ENCODE data around the gene TRAF5.
"Not testable (repeated sequence)": the region's sequence is repeated elsewhere in the genome, so short reads cannot be mapped to it uniquely, and the experiment has no call there.

The TRAF5 gene

DNA sequence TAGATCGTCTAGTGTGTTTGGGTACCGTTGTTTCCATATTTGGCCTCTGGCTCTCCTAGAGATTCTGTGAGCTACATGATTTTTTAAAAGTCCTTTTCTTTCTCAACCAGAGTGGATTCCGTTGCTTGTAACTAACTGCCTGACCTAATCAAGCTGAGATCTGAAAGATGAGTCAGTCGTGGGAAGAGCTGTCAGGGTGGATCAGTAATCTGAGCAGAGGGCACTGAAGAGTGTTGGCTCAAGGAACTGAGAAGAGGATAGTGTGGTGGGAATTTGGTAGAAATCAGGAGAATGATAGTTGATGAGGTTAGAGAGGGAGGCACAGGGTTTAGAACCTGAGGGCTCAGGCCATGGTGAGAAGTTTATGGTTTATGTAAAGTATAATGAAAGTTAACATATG, 52.2 kb downstream of the TRAF5 start:
- DNase-seq (ENCODE audit: low read depth) = peak; percentile 76

DNA sequence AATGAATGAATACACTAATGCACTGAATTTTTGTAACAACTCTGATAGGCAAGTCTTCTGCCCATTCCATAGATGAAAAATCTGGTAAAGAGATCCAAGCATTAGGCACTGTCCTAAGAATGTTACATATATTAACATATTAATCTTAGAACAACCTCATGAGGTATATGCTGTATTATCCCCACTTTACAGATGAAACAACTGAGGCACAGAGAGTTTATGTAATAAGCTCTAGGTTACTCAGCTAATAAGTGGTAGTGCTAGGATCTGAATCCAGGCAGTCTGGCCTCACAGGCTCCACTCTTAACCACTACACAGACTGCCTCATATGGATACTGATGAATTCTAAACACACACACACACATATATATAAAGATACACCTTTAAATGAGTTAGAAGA, 52.8 kb downstream of the TRAF5 start:
- no peak for DNase-seq (ENCODE audit: low read depth)

DNA sequence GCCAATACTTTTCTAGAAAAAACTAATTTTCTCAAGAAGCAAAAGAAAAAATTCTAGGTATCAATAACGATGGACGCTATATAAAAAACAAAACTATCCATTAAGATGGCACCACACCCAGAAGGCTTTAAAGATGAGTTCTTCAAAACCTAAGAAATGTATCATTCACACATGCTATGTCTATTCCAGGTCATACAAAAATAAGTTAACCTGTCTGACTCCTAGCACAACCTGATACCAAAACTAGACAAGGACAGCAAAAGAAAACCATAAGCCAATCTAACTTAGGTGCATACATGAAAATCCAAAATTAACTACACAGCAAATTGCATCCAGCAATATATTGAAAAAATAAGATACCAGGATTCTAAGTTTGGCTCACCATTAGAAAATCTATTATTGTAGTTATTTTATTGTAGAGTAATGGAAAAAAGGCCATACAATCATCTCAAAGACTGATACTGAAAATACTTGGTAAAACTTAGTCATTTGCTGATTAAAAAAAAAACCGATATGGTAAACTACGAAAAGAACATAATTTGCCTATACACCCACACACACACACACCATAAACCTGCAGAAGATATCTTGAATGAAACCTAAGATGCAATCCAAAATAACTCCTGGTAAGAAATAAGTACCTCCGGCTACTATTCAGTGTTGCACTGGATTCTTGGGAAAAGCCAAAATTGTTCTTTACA, 55.0 kb downstream of the TRAF5 start:
- DNase-seq (ENCODE audit: low read depth) = peak; percentile 8

DNA sequence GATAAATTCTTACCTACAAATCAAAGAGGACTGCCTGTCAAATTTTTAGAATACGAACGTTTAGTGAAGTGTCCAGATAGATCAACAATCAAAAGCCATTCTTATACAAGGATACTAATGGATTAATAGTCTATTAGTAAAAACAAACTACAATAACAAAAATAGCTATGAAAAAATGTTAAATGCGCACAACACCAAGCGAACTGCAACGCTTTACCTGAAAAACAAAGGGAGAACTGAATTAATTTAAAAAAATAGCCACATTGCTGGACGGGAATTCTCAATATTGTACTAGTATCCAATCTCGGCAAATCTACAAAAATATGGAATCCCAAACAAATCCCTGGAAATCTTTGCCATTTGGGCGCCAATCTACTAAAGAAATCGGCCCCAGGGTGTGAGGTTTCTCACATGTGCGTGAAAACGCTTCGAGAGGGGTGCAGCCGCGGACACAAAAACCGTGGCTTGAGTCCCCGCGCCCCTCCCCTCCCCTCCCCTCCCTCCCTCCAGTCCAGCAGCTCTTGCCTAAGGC, 55.6 kb downstream of the TRAF5 start:
- no peak for DNase-seq (ENCODE audit: low read depth)

DNA sequence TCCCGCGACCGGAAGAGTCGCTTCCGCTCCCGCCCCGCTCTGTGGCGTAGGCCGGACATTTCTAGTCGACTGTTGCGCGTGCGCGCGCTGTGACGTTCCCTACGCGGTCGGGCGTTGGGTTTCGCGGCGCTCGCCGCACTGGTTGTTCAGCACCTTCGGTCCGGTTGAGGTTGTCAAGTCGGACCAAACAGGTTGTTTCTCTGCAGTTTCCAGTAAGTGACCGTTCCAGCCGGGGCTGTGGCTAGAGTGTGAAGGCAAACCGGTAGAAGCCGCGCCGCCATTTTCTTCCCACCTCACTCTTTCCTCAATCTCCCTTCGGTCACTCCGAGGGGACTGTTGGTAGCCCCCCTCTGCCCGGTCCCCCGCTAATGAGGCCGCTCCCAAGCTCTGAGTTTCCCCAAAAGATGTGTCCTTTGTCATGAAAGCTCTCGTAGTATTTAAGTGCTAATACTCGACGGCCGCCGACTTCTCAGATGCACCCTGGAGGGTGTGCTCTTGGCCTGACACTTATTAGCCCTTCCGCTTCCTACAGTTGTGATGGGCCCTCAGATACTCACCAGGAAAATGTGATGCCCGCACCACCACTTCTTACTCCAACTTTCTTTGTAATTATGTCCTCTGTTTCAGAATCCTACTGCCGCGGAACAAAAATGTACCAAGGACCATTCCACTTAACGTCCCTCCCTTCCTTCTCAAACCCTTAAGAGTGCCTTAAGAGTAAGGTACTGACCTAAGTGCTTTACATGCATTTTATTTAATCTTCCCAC, 56.3 kb downstream of the TRAF5 start:
- peak; percentile 95 for DNase-seq (ENCODE audit: low read depth)

DNA sequence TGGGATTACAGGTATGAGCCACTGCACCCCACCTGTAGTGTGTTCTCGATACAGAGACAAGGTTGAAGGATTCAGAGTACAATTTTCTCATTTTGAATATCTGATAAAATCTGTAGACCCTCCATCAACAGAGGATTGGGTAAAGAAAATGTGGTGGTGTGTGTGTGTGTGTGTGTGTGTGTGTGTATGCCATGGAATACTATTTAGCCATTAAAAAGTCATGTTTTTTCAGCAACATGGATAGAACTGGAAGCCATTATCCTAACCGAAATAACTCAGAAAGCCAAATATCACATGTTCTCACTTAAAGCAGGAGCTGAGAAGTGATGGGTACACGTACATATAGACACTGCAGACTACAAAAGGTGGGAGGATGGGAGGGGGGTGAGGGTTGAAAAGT, 57.9 kb downstream of the TRAF5 start:
- DNase-seq (ENCODE audit: low read depth) = no peak

DNA sequence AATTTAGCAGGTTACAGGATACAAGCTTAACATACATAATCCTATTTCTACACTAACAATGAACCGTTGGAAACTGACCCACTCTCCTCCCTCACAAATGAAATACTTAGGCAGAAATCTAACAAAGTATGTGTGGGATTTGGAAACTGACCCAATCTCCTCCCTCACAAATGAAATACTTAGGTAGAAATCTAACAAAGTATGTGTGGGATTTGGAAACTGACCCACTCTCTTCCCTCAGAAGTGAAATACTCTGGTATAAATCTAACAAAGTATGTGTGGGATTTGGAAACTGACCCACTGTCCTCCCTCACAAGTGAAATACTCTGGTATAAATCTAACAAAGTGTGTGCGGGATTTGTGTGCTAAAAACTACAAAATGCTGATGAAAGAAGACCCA, 60.3 kb downstream of the TRAF5 start:
- DNase-seq (ENCODE audit: low read depth) = no peak

DNA sequence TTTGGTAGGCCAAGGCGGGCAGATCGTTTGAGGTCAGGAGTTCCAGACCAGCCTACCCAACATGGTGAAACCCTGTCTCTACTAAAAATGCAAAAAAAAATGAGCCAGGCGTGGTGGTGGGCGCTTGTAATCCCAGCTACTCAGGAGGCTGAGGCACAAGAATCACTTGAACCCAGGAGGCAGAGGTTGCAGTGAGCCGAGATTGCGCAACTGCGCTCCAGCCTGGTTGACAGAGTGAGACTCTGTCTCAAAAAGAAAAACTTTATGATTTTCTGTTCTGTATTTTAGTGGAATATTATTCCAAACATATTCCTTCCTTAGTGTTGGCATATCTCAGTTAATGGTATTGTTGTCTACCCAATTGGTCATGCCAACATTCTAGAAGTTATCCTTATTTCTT, 64.2 kb downstream of the TRAF5 start:
- not testable (repeated sequence) for DNase-seq (ENCODE audit: low read depth)

DNA sequence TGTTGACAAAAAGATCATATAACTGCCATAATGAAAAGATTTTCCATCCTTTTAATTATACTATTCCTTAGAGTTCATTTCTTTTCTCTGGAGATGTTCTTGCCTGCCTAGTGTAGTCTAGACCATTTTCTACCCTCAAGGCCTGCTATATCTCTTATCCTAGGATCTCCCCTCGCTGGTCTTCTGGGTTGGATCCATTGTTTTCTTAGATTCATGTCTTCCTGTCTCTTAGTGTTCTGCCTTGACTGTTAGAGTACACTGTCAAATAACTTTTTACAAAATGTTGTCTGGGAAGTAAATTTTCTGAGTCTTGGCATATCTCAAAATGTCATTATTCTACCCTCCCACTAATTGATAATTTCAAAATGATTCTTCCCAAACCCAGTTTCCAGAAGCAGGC, 66.6 kb downstream of the TRAF5 start:
- no peak for DNase-seq (ENCODE audit: low read depth)

DNA sequence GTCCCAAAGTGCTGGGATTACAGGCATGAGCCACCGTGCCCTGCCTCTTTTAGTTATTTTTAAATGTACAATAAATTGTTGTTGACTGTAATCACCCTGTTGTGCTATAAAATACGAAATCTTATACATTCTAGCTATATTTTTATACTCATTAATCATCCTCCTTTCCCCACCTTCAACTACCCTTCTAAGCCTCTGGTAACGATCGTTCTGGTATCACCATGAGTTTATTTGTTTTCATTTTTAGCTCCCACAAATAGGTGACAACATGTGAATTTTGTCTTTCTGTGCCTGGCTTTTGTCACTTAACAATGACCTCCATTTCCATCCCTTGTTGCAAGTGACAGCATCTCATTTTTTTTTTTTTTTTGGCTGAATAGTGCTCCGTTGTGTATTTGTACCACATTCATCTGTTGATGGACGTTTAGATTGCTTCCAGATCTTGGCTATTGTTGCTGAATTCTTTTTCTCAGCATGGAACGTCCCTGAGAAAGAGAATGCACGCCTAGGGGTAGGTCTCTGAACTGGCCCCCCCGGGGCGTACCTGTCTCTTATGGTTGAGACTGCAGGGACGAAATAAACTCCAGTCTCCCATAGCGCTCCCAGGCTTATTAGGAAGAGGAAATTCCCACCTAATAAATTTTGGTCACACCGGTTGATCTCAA, 71.8 kb downstream of the TRAF5 start:
- not testable (repeated sequence) for DNase-seq (ENCODE audit: low read depth)

DNA sequence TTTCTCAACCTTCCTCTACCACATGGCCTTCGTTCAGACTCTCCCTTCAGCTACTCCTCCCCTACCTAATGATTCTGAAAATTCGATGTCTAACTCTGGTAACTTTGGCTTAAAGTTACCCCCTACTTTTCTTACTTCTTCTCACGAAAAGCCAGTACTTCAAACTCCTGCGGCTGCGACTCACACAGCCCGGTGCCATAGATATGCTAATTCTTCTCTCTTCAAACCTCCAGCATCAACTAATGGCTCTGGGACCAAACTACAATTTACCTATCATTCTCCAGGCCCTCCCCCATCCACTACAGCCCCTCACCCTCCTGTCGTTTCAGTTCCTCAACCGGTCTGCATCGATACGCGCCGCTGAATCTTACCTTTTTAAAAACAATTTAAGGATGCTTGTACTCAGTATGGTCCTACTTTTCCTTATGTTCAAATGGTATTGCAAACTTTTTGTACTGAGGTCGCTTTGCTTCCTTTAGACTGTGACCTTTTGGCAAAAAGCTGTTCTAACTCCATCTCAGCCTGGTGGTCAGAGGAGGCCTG, 73.3 kb downstream of the TRAF5 start:
- DNase-seq (ENCODE audit: low read depth) = not testable (repeated sequence)

DNA sequence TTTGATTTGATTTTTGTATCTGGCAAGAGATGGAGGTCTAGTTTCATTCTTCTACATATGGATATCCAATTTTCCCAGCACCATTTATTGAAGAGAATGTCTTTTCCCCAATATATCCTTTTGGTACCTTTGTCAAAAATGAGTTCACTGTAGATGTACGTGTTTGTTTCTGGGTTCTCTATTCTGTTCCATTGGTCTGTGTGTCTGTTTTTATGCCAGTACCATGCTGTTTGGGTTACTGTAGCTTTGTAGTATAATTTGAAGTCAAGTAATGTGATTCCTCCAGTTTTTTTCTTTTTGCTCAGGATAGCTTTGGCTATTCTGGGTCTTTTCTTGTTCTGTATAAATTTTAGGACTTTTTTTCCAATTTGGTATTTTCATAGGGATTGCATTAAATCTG, 75.1 kb downstream of the TRAF5 start:
- DNase-seq (ENCODE audit: low read depth) = not testable (repeated sequence)

DNA sequence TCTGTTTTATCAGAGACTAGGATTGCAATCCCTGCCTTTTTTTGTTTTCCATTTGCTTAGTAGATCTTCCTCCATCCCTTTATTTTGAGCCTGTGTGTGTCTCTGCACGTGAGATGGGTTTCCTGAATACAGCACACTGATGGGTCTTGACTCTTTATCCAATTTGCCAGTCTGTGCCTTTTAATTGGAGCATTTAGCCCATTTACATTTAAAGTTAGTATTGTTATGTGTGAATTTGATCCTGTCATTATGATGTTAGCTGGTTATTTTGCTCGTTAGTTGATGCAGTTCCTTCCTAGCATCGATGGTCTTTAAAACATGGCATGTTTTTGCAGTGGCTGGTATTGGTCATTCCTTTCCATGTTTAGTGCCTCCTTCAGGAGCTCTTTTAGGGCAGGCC, 79.5 kb downstream of the TRAF5 start:
- DNase-seq (ENCODE audit: low read depth) = not testable (repeated sequence)

DNA sequence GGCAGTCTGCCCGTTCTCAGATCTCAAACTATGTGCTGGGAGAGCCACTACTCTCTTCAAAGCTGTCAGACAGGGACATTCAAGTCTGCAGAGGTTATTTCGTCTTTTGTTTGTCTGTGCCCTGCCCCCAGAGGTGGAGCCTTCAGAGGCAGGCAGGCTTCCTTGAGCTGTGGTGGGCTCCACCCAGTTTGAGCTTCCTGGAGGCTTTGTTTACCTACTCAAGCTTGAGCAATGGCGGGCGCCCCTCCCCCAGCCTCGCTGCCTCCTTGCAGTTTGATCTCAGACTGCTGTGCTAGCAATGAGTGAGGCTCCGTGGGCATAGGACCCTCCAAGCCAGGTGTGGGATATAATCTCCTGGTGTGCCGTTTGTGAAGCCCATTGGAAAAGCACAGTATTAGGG, 81.1 kb downstream of the TRAF5 start:
- DNase-seq (ENCODE audit: low read depth) = not testable (repeated sequence)

DNA sequence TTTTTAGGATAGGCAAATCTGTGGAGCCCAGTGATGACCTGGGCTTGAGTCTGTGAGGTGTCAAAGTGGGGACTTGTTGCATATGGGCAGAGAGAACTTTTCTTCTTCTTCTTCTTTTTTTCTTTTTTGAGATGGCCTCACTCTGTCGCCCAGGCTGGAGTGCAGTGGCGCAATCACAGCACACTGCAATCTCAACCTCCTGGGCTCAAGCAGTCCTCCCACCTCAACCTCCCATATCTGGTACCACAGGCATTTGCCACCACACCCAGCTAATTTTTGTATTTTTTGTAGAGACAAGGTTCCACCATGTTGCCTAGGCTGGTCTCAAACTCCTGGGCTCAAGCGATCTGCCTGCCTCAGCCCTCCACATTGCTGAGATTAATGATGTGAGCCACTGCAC, 85.0 kb downstream of the TRAF5 start:
- no peak for DNase-seq (ENCODE audit: low read depth)

DNA sequence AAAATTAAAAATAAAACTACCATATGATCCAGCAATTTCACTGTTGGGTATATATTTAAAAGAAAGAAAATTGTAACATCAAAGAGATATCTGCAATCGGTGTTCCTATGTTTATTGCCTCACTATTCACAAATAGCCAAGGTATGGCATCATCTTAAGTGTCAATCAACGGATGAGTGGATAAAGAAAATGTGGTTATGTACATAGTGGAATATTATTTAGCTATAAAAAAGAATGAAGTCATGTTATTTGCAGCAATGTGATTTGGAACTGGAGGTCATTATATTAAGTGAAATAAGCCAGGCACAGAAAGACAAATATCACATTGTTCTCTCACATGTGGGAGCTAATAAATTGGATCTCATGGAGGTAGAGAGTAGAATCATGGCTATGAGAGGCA, 89.1 kb downstream of the TRAF5 start:
- DNase-seq (ENCODE audit: low read depth) = peak; percentile 17

DNA sequence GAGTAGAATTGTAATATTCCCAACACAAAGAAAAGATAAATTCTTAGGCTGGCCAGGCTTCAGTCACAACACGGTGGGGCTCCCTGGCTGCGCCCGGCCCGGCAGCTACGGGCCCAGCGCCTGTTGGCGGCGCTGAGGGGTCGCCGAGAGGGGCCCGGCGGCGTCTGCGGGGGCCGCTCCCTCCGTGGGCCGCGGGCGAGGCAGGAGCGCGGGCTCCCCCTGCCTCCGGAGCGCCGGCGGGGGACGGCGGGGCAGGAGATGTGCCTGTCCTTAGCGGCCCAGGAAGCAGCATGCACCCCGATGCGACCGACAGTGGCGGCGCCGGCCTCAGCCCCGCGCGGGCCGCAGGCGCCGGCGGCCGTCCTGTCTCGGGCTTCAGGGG, 89.6 kb downstream of the TRAF5 start:
- peak; percentile 53 for DNase-seq (ENCODE audit: low read depth)

DNA sequence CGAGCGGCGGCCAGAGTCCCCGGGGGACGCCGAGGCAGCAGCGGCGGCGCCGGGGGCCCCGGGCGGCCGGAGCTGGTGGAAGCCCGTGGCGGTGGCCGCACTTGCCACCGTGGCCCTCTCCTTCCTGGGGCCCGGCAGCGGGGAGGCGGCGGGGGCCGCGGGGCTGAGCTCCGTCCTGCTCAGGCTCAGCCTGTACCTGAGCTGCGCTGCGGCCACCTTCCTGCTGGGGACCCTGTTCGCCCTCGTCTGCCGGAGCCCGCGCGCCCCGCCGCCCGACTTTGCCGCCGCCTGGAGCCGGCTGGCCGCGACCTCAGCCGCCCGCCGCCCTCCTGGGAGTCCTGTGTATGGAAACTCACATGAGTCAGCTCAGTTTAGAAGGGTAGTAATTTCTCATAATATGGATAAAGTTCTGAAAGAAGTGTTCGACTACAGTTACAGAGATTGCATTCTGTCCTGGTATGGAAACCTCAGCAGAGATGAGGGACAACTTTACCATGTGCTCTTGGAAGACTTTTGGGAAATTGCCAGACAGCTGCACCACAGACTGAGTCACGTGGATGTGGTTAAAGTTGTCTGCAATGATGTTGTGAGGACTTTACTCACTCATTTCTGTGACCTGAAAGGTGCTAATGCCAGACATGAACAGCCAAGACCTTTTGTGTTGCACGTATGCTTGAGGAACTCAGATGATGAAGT, 90.1 kb downstream of the TRAF5 start:
- DNase-seq (ENCODE audit: low read depth) = peak; percentile 78

DNA sequence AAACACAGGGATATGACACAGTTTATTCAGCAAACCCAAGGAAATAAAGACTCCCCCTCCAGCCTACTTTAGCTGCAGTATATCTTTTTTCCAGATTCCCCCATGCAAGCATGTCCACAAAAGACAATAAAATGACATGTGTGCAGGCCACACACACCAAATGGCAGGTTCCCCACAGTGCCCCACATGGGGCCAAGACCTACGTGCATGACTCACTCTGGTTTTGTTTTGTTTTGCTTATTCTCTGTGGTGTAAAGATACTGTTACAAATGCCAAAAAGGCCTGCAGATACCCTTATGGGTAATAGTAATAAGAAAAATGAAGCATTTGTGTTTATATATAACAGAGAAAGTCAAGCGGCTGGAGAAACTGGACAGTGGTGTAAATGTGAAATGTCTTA, 93.8 kb downstream of the TRAF5 start:
- DNase-seq (ENCODE audit: low read depth) = peak; percentile 60

DNA sequence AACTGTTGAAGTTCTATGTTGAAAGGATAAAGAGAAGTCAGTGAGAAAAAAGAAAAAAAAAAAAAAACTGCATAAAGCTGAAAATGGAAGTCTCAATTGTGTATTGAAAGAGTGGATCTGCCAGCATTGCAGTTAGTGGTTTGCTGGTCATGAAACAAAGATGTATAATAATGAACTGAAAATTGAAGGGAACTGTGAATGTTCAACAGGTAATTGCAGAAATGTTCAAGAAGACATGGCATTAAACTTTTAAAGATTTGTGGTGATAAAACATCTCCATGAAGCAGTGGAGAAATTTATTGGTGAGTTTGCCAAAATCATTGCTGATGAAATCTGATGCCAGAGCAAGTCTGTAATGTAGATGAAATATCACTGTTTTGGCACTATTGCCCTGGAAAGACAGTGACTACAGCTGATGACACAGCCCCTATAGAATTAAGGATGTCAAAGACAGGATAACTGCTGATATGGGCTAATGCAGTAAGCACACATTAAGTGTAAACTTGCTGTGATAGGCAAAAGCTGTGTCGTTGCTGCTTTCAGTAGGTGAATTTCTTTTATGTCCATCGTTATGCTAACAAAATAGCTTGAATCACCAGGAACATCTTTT, 94.3 kb downstream of the TRAF5 start:
- DNase-seq (ENCODE audit: low read depth) = peak; percentile 22

DNA sequence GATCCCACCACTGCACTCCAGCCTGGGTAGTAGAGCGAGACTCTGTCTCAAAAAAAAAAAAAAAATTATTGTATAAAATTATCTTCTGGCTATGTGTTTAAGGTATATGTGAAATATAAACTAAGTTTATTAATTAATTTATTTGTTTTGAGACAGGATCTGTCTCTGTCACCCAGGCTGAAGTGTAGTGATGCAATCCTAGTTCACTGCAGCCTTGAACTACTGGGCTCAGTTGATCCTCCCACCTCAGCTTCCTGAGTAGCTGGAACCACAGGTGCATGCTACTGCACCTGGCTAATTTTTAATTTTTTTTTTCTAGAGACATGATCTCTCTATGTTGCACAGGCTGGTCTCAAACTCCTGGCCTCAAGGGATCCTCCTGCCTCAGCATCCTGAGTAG, 97.4 kb downstream of the TRAF5 start:
- DNase-seq (ENCODE audit: low read depth) = no peak
